GM18502 (cell line): ENCODE data around the gene MRPS14.

Experiments used
- ATAC-seq: cut with Tn5 transposase; IDR thresholded peaks from one replicate; pipeline ENCODE4 v1.9.1; 2021; ENCODE audit warnings: mild to moderate bottlenecking; ENCODE audit not compliant: unreplicated experiment, poor library complexity

MRPS14 gene

DNA sequence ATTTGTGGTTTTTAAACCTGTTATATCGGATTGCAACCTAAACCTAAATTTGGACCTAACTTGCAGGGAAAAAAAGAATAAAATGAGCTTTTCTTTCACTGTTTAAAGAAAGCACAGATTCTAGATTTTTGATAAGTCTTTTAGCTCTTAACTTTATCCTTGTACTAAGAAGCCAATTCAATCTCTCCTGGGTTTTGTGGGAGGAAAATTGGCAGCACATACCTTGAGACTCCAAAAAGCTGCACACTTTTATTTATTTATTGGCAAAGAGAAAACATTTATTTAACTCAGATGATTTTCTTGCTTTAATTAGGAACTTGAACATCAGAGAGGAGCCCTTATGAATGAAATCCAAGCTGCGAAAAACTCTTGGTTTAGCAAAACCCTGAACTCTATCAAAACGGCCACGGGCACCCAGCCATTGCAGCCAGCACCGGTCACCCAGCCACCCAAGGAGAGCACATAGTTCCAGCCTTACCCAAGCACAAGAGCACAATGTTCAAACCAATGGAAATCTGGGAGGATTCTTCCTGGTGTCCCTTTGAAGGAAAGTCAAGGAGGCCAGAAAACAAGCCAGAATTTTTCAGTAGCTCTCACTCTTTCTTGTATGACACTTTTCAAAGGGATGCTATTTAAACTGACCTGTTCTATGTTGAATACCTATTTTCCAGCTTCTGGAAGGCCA is 33.5 kb downstream of the MRPS14 start:
- ATAC-seq = no peak

- ATAC-seq = peak; percentile 60
Measured at GRCh38 chr1:174988986-174989385, 34.2 kb downstream of the MRPS14 start.

DNA sequence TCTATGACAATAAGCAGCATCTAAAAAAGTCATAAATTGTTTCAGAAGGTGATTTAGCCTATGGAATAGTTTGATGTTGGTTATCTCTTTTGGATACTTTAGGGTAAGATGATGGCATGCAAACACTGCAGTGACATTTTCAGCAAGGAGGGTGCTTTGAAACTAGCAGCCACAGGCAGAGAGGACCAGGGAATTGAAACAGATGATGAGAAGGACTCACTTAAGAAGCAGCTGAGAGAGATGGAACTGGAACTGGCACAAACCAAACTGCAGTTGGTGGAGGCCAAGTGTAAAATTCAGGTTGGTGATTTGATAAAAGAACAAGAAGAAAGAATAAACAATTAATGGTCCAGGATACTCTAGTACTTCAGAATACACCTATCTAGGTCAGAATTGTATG is 34.7 kb downstream of the MRPS14 start:
- ATAC-seq = no peak

DNA sequence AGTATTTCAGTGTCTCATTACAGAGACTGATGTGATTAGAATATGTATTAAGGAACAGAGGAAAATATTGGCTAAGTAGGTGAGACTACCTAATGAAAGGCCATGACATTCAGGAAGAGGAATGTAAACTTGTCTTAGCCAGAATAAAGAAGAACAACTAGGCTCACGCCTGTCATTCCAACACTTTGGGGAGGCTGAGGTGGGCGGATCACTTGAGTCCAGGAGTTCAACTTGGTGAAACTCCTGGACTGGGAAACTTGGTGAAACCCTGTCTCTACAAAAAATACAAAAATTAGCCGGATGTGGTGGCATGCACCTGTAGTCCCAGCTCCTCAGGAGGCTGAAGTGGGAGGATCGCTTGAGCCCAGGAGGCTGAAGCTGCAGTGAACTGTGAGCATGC is 38.3 kb downstream of the MRPS14 start:
- no peak for ATAC-seq

- ATAC-seq = no peak
Measured at GRCh38 chr1:174982971-174983689, 40.1 kb downstream of the MRPS14 start.

GRCh38 chr1:174976436-174977108 is 46.7 kb downstream of the MRPS14 start:
- ATAC-seq = no peak

GRCh38 chr1:174975764-174976163 is 47.5 kb downstream of the MRPS14 start:
- ATAC-seq = no peak

GRCh38 chr1:174974711-174975119 is 48.5 kb downstream of the MRPS14 start:
- no peak for ATAC-seq

DNA sequence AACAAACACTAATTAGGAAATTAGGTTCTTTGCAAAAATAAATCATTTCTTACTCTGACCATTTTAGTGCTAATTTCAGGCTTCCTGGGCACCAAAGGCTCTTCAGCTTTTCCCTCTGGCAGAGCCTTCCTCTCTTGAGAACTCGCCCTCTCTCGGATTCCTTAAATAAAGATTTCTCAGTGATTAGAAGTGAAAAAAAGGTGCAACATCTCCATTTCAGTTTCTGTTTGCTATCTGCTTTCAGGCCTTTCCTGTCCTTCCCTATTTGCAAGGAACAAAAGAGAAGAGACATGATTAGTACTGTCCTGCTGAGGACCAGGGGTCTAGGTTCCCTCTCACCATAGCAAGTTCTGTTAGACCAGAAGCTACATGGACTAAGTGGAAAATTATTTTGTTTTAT is 51.3 kb downstream of the MRPS14 start:
- ATAC-seq = no peak

GRCh38 chr1:174971466-174971865 is 51.8 kb downstream of the MRPS14 start:
- no peak for ATAC-seq

DNA sequence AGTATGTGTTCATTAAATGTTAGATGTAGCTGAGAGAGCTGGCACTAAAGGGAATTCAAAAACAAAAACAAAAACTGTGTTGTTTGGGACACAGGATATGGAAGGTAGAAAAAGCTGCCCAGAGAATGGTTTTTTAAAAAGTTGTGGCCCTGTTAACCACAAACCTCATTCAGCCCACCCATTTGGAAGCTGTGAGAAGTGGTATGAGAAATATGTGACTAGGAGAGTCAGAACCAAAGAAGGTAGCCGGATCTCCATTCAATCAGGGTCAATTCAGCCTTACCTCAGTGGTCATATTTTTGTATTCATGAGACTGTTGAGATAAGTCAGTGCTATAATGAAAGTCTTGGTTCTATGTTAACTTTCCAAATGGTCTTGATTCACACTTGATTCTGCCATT is 53.2 kb downstream of the MRPS14 start:
- ATAC-seq = no peak

GRCh38 chr1:174968750-174969244 is 54.4 kb downstream of the MRPS14 start:
- peak; percentile 77 for ATAC-seq

DNA sequence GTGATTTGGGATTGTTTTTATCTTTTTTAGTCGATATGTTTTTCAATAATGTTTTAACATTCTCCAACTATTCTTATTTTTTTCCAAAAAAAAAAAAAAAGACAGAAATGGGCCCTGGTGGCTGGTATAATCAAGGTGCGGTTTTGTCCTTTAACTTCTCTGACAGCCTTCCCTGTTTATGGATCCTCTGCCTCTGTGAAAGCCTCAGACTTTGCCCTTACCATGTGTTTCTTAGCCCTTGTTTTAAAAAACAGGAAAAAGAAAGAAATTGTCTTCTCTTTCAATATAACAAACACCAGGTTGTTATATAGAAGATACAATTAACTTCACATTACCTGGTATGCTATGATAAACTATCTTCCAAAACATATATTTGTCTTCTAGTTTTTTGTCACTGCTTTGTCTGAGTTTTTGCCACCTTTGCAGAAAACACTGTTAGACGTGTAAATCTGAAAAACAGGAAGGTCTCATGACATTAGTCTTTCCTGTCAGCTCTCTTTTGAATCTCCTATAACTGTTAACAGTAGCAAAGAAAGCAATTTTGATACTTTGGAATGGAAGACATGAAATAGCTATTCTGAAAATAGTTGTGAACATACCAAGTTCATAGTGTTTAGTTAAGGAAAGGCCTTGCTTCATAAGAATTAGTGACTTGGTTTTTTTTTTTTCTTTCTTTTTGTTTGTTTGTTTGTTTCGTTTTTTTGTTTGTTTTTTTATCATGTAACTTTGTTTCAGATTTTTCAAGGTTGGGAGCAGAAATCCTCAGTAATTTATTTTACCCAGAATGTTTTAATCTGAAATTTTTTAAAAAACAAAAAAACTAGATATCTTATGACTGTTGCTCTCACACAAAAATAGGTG is 55.1 kb downstream of the MRPS14 start:
- ATAC-seq = no peak

DNA sequence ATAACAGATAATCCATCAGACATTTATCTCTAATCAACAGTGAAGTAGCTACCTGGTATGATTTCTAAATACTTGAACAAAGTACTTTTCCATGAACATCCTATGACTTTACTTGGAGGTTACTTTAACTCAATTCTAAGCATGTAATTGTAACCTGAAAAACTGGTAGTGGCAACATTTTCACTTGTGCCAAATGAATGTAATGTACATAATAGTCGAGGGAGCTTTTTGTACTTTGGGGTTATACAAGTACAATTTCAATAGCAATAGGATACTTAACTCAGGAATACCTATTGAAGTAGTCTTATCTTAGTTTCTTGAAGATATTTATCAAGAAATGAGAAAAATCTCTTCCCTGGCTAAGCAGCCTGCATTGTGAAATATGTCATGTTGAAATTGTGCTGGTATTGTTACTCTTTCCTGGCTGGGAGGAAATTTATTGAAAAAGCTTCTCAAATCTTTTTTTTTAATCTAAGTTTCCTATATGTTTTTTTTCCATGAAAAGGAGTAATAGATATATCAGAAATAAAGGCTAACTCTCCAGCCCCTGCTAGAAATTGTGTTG is 57.1 kb downstream of the MRPS14 start:
- no peak for ATAC-seq

DNA sequence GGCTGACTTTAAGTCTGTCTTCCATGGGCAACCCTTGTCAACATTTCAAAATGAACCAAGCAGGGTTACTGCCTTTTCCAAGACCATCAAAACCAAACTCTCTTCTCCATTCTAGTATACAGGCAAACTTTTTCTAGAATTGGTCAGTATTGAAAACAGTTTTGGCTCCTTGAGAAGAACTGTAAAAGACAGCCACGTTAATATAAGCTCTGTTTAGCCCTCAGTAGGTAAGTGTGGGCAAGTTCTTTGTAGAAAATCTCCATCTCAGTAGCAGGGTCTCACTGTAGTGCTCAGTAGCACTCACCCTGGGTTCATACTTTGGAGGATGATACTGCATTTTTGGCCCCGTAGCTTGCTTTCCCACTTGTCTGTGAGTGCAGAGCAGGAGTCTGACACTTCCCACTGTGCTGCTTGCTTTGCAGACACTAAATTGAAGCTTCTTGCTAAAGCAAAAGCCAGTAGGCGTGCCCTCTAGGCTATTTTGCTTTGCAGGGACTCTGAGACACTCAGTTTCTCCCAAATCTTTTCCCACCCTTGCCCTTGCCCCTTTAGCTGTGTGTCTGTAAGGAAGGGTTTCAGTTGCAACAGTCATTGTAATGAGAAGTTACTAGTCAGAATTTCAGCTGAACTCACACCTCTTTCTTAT is 57.7 kb downstream of the MRPS14 start:
- ATAC-seq = no peak

DNA sequence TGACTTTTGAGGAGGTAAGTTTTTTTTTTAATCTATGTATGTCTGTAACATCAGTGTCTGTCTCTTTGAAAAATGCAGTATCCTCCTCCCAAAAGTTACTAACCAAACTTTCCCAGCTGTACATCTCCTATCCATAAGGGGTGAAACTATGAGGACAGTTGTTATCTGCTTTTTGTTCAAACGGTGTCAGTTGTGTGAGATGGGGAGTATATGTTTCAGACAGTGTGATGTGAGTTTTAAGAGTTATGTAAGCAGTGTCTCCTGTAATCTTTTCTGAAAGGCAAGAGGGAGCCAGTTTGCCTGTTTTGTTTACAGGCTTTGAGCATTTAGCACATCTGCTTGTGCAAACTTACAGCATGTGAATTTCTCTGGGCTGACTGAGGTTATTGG is 58.3 kb downstream of the MRPS14 start:
- no peak for ATAC-seq

DNA sequence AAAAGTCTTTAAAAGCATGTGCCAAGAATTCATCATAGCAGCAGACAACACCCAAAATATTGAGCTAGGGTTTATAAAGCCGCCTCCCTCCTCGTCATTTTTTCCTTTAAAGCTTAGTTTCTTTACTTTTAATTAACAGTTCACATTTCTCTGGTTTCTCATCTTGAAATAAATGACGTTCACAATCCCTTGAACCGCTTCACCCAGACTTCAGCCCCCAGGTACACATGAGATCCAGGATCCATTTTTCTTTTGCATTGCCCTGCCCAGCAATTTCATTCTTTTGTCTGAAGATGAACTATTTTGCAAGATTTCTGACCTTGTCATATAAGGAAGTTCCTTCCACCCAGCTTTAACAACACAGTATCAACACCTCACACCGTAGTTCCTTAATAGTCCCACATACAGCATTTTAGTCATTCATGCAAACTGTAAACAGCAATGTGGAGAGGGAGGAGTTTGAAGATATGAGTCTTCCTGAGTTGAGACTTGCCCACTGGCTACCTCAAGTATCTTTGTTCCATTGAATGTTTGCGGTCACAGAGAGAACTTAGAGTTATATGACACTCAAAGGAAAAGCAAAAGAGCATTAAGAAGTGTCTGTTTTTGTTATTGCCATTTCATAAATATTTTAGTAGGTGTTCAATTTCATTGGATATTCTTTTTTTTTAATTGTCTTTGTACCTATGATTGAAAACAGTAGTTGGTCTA is 58.8 kb downstream of the MRPS14 start:
- ATAC-seq = no peak

DNA sequence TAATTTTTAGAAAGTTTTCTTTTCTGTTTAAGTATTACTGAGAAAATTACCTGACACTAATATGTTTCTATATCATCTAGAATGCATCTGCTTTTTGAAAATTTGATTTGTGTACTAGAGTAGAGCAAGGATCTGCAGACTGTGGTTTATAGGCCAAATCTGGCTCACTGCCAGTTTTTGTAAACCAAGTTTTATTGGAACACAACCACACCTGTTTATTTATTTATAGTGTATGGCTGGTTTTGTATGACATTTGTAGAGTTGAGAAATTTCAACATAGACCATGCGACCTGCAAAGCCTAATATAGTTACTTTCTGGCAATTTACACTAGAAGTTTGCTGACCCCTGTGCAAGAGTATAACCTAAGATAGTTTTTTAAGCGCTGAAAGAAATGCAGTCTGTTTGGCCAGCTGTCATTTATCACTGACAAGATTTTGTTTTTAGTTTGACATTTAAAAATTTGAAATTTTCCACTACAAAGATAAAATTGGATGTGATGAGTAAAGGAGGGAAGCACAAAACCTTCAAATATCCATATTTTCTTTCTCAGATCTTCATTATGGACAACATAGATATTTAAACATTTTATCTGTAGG is 59.6 kb downstream of the MRPS14 start:
- no peak for ATAC-seq
